Activated naive CD8-positive, alpha-beta T cell treated with anti-CD3 and anti-CD28 coated beads, Interleukin-2, amount 10 ng/mL, durations not matched to agents 7 days and 5 days (primary cell): Measurements from ENCODE around the gene PTPRD. TPM values are rescaled to one million over a fixed set of nuclear protein-coding genes. Genes with fewer than 3 reads are reported as not detected.

Experiments used
- ATAC-seq: fragments of 150-1000 bp; cut with Tn5 transposase; one replicate; pipeline ENCODE4 v1.10.0; 2021; ENCODE audit warnings: low read depth, moderate library complexity
- POLR2A ChIA-PET: fragments of 350-600 bp; sonication (Branson Sonifier 250); formaldehyde crosslinking; loops from one replicate; lab custom pipeline; 2021; ENCODE audit warnings: antibody characterized with exemption; lab: Charles Lee
- DNase-seq: peaks from one replicate; pipeline ENCODE4 v3.0.0; 2021
- H3K27ac Mint-ChIP-seq: one replicate; pipeline ENCODE4 v1.8.0; 2022; ENCODE audit warnings: mild to moderate bottlenecking, mixed read lengths
- H3K27me3 Mint-ChIP-seq: one replicate; pipeline ENCODE4 v1.8.0; 2022; ENCODE audit warnings: mild to moderate bottlenecking, moderate library complexity, mixed read lengths
- H3K36me3 Mint-ChIP-seq: one replicate; pipeline ENCODE4 v1.8.0; 2021; ENCODE audit warnings: mild to moderate bottlenecking, mixed read lengths
- H3K4me1 Mint-ChIP-seq: one replicate; pipeline ENCODE4 v1.8.0; 2021; ENCODE audit warnings: mixed read lengths
- H3K4me3 Mint-ChIP-seq: one replicate; pipeline ENCODE4 v1.8.0; 2022; ENCODE audit warnings: mild to moderate bottlenecking, moderate library complexity, mixed read lengths
- H3K9me3 Mint-ChIP-seq: one replicate; pipeline ENCODE4 v1.8.0; 2021; ENCODE audit warnings: mixed read lengths
- total RNA-seq, 2 experiments: library from RNA; stranded (reverse); gene quantifications; one replicate each; pipeline ENCODE4 v1.2.3, GENCODE V29; 2021

The PTPRD gene
- total RNA-seq, 2 experiments from 2014 or later = not detected

- Mint-ChIP-seq H3K27ac (no peak overlapping the region), H3K27me3 (peaks cover 41% of the 10 kb centered on the region), H3K36me3 (no peaks in the 10 kb centered on the region), H3K4me3 (no peak overlapping the region), H3K9me3 (no peaks in the 10 kb centered on the region), H3K4me1 (no peaks in the 10 kb centered on the region)
- POLR2A ChIA-PET = interaction anchor here (0.7 kb wide), 1 partner anchor 973 kb away, joined by 3 read pairs; no protein-coding TSS in a partner anchor
- DNase-seq (no peak), ATAC-seq (no peak)
These were observed 1752.7 kb downstream of the PTPRD start for GRCh38 chr9:8860086-8860485.

- no peak overlapping the region for H3K4me3 Mint-ChIP-seq
- no peaks in the 10 kb centered on the region for H3K9me3 Mint-ChIP-seq
- ATAC-seq = no peak
- no peaks in the 10 kb centered on the region for H3K36me3 Mint-ChIP-seq
- no peaks in the 10 kb centered on the region for H3K4me1 Mint-ChIP-seq
- H3K27ac Mint-ChIP-seq = no peak overlapping the region
- POLR2A ChIA-PET = interaction anchor here (0.7 kb wide), 1 partner anchor 974 kb away, joined by 3 read pairs; no protein-coding TSS in a partner anchor
- DNase-seq = no peak
- H3K27me3 Mint-ChIP-seq = peaks cover 43% of the 10 kb centered on the region
These were observed 1753.4 kb downstream of the PTPRD start for GRCh38 chr9:8859416-8859815.

GRCh38 chr9:8858596-8859161 is 1754.1 kb downstream of the PTPRD start:
- H3K4me1 Mint-ChIP-seq = no peaks in the 10 kb centered on the region
- DNase-seq = no peak
- POLR2A ChIA-PET = no interaction called here
- H3K9me3 Mint-ChIP-seq = no peaks in the 10 kb centered on the region
- H3K4me3 Mint-ChIP-seq = peak overlapping the region; percentile 77
- peaks cover 43% of the 10 kb centered on the region for H3K27me3 Mint-ChIP-seq
- no peak overlapping the region for H3K27ac Mint-ChIP-seq
- no peaks in the 10 kb centered on the region for H3K36me3 Mint-ChIP-seq
- ATAC-seq = no peak

GRCh38 chr9:8857926-8858595 is 1754.7 kb downstream of the PTPRD start:
- ATAC-seq (peak; percentile 42), DNase-seq (peak; percentile 37)
- Mint-ChIP-seq H3K27ac (no peak overlapping the region), H3K4me3 (peak overlapping the region; percentile 77), H3K9me3 (no peaks in the 10 kb centered on the region), H3K4me1 (no peaks in the 10 kb centered on the region), H3K27me3 (peaks cover 47% of the 10 kb centered on the region), H3K36me3 (no peaks in the 10 kb centered on the region)
- POLR2A ChIA-PET = no interaction called here

- Mint-ChIP-seq H3K4me1 (no peaks in the 10 kb centered on the region), H3K9me3 (no peaks in the 10 kb centered on the region), H3K27me3 (peaks cover 51% of the 10 kb centered on the region), H3K4me3 (peak overlapping the region; percentile 77), H3K36me3 (no peaks in the 10 kb centered on the region), H3K27ac (no peak overlapping the region)
- DNase-seq (peak; percentile 43), ATAC-seq (peak; percentile 22)
- POLR2A ChIA-PET = no interaction called here
These were observed 1755.5 kb downstream of the PTPRD start for GRCh38 chr9:8857068-8857925.

- H3K9me3 Mint-ChIP-seq = no peaks in the 10 kb centered on the region
- H3K4me3 Mint-ChIP-seq = peak overlapping the region; percentile 55
- no peaks in the 10 kb centered on the region for H3K36me3 Mint-ChIP-seq
- no peaks in the 10 kb centered on the region for H3K4me1 Mint-ChIP-seq
- peaks cover 51% of the 10 kb centered on the region for H3K27me3 Mint-ChIP-seq
- POLR2A ChIA-PET = no interaction called here
- no peak for ATAC-seq
- H3K27ac Mint-ChIP-seq = no peak overlapping the region
- DNase-seq = no peak
These were observed 1756.3 kb downstream of the PTPRD start for GRCh38 chr9:8856396-8857067.

GRCh38 chr9:8855046-8855445 is 1757.8 kb downstream of the PTPRD start:
- H3K27me3 Mint-ChIP-seq = peaks cover 49% of the 10 kb centered on the region
- no peak for ATAC-seq
- no peaks in the 10 kb centered on the region for H3K9me3 Mint-ChIP-seq
- DNase-seq = no peak
- no peak overlapping the region for H3K27ac Mint-ChIP-seq
- no peaks in the 10 kb centered on the region for H3K4me1 Mint-ChIP-seq
- POLR2A ChIA-PET = no interaction called here
- no peaks in the 10 kb centered on the region for H3K36me3 Mint-ChIP-seq
- no peak overlapping the region for H3K4me3 Mint-ChIP-seq

GRCh38 chr9:8852301-8852864 is 1760.4 kb downstream of the PTPRD start:
- Mint-ChIP-seq H3K27me3 (peaks cover 35% of the 10 kb centered on the region), H3K9me3 (no peaks in the 10 kb centered on the region), H3K4me1 (no peaks in the 10 kb centered on the region), H3K36me3 (no peaks in the 10 kb centered on the region), H3K27ac (no peak overlapping the region), H3K4me3 (no peak overlapping the region)
- ATAC-seq (no peak), DNase-seq (no peak)
- POLR2A ChIA-PET = no interaction called here

GRCh38 chr9:8850914-8851313 is 1761.9 kb downstream of the PTPRD start:
- H3K4me3 Mint-ChIP-seq = no peak overlapping the region
- POLR2A ChIA-PET = no interaction called here
- H3K27me3 Mint-ChIP-seq = peaks cover 23% of the 10 kb centered on the region
- H3K27ac Mint-ChIP-seq = no peak overlapping the region
- ATAC-seq (no peak), DNase-seq (no peak)
- no peaks in the 10 kb centered on the region for H3K4me1 Mint-ChIP-seq
- H3K36me3 Mint-ChIP-seq = no peaks in the 10 kb centered on the region
- H3K9me3 Mint-ChIP-seq = no peaks in the 10 kb centered on the region

GRCh38 chr9:8845808-8846207 is 1767.0 kb downstream of the PTPRD start:
- Mint-ChIP-seq H3K4me1 (no peaks in the 10 kb centered on the region), H3K4me3 (no peak overlapping the region), H3K9me3 (peaks cover 2% of the 10 kb centered on the region), H3K27me3 (peaks cover 5% of the 10 kb centered on the region), H3K27ac (no peak overlapping the region), H3K36me3 (no peaks in the 10 kb centered on the region)
- no peak for ATAC-seq
- POLR2A ChIA-PET = no interaction called here
- DNase-seq = no peak

- Mint-ChIP-seq H3K36me3 (no peaks in the 10 kb centered on the region), H3K27ac (no peak overlapping the region), H3K4me3 (no peak overlapping the region), H3K27me3 (peaks cover 5% of the 10 kb centered on the region), H3K9me3 (peaks cover 2% of the 10 kb centered on the region), H3K4me1 (no peaks in the 10 kb centered on the region)
- POLR2A ChIA-PET = no interaction called here
- no peak for ATAC-seq
- no peak for DNase-seq
These were observed 1767.4 kb downstream of the PTPRD start for GRCh38 chr9:8845376-8845775.

- no peaks in the 10 kb centered on the region for H3K36me3 Mint-ChIP-seq
- H3K4me3 Mint-ChIP-seq = no peak overlapping the region
- DNase-seq = no peak
- ATAC-seq = no peak
- POLR2A ChIA-PET = no interaction called here
- H3K27ac Mint-ChIP-seq = no peak overlapping the region
- no peaks in the 10 kb centered on the region for H3K4me1 Mint-ChIP-seq
- peaks cover 2% of the 10 kb centered on the region for H3K9me3 Mint-ChIP-seq
- H3K27me3 Mint-ChIP-seq = peaks cover 5% of the 10 kb centered on the region
These were observed 1768.3 kb downstream of the PTPRD start for GRCh38 chr9:8844549-8844948.
